ENCODE results near the gene ARL15. TPM values are rescaled to one million over a fixed set of nuclear protein-coding genes. Genes with fewer than 3 reads are reported as not detected.

The ARL15 gene
- total RNA-seq, 6 donors from 2014 or later, result 6.7 to 36.4 (median 20.7) TPM

- TF ChIP-seq CTCF (IDR thresholded peaks at IDR 0.05), result peak; percentile 46 to 79 (median 68)
- no peak for TF ChIP-seq EP300 (IDR thresholded peaks at IDR 0.05)
- no peak for TF ChIP-seq POLR2A (IDR thresholded peaks at IDR 0.05)
- TF ChIP-seq POLR2AphosphoS5 (IDR thresholded peaks at IDR 0.05), result no peak
- ATAC-seq (ENCODE audit: low FRiP score in 2 of 2) (peak in 1 of 2 donors; percentile 86), DNase-seq (no peak)
- H3K27me3 ChIP-seq, result no peaks in the 10 kb centered on the region
- H3K9me3 ChIP-seq, result no peaks in the 10 kb centered on the region
- H3K36me3 ChIP-seq, result no peaks in the 10 kb centered on the region
- peaks cover 0 to 3% (median 1%) of the 10 kb centered on the region in 4 donors for H3K4me1 ChIP-seq
- no peak overlapping the region for H3K27ac ChIP-seq
- H3K4me3 ChIP-seq, result no peak overlapping the region
- WGBS, 2 donors, result 63 to 65% methylated on average over 8 of the region's 8 CpGs
Observed at GRCh38 chr5:54217826-54218503, 92.4 kb downstream of the ARL15 start.

- Histone ChIP-seq H3K9me3 (no peaks in the 10 kb centered on the region), H3K4me1 (no peaks in the 10 kb centered on the region), H3K27me3 (no peaks in the 10 kb centered on the region), H3K27ac (no peak overlapping the region), H3K36me3 (no peaks in the 10 kb centered on the region), H3K4me3 (no peak overlapping the region)
- 75 to 86% methylated on average over 12 of the region's 12 CpGs for WGBS, 2 donors
- no peak for DNase-seq
- no peak for ATAC-seq (ENCODE audit: low FRiP score in 2 of 2)
- no peak for TF ChIP-seq POLR2A (IDR thresholded peaks at IDR 0.05)
- TF ChIP-seq CTCF (IDR thresholded peaks at IDR 0.05), result no peak
- no peak for TF ChIP-seq EP300 (IDR thresholded peaks at IDR 0.05)
- TF ChIP-seq POLR2AphosphoS5 (IDR thresholded peaks at IDR 0.05), result no peak
Observed at GRCh38 chr5:54215233-54215736, 95.1 kb downstream of the ARL15 start.

GRCh38 chr5:54214722-54215121 is 95.7 kb downstream of the ARL15 start:
- no peaks in the 10 kb centered on the region for H3K27me3 ChIP-seq
- H3K9me3 ChIP-seq, result no peaks in the 10 kb centered on the region
- H3K36me3 ChIP-seq, result no peaks in the 10 kb centered on the region
- TF ChIP-seq EP300 (IDR thresholded peaks at IDR 0.05), result no peak
- no peak for TF ChIP-seq POLR2AphosphoS5 (IDR thresholded peaks at IDR 0.05)
- WGBS, 2 donors, result 90 to 93% methylated on average over 4 of the region's 4 CpGs
- H3K4me3 ChIP-seq, result no peak overlapping the region
- DNase-seq, result no peak
- no peak overlapping the region for H3K27ac ChIP-seq
- no peaks in the 10 kb centered on the region for H3K4me1 ChIP-seq
- no peak for ATAC-seq (ENCODE audit: low FRiP score in 2 of 2)

GRCh38 chr5:54212331-54212730 is 98.0 kb downstream of the ARL15 start:
- TF ChIP-seq POLR2A (IDR thresholded peaks at IDR 0.05) (no peak), EP300 (IDR thresholded peaks at IDR 0.05) (no peak), POLR2AphosphoS5 (IDR thresholded peaks at IDR 0.05) (no peak), CTCF (IDR thresholded peaks at IDR 0.05) (no peak)
- Histone ChIP-seq H3K4me3 (no peak overlapping the region), H3K4me1 (no peaks in the 10 kb centered on the region), H3K27ac (no peak overlapping the region), H3K9me3 (no peaks in the 10 kb centered on the region), H3K27me3 (no peaks in the 10 kb centered on the region), H3K36me3 (no peaks in the 10 kb centered on the region)
- ATAC-seq (ENCODE audit: low FRiP score in 2 of 2) (no peak), DNase-seq (no peak)
- 63 to 89% methylated on average over 1 of the region's 1 CpG for WGBS, 2 donors

GRCh38 chr5:54211912-54212311 is 98.5 kb downstream of the ARL15 start:
- no peak for ATAC-seq (ENCODE audit: low FRiP score in 2 of 2)
- Histone ChIP-seq H3K27me3 (no peaks in the 10 kb centered on the region), H3K27ac (no peak overlapping the region), H3K36me3 (no peaks in the 10 kb centered on the region), H3K4me3 (no peak overlapping the region), H3K9me3 (no peaks in the 10 kb centered on the region), H3K4me1 (no peaks in the 10 kb centered on the region)
- DNase-seq, result no peak
- TF ChIP-seq EP300 (IDR thresholded peaks at IDR 0.05) (no peak), CTCF (IDR thresholded peaks at IDR 0.05) (no peak), POLR2AphosphoS5 (IDR thresholded peaks at IDR 0.05) (no peak), POLR2A (IDR thresholded peaks at IDR 0.05) (no peak)
- WGBS, 2 donors, result 41 to 70% methylated on average over 3 of the region's 3 CpGs

Measured in upper lobe of left lung (tissue), 6 donors.